WI38 (cell line): ENCODE results near the gene PPAN.

Experiments used
- H3K4me3 ChIP-seq: 2 replicates; pipeline ENCODE4 v1.5.1; 2011; ENCODE audit warnings: low read depth, mild to moderate bottlenecking, control low read depth, low read length
- TF ChIP-seq, protein P1 (sequence below): IDR thresholded peaks from 2 replicates; pipeline ENCODE4 v1.5.1; 2012; ENCODE audit warnings: low read depth, mild to moderate bottlenecking, control low read depth, low read length

Gene PPAN

DNA sequence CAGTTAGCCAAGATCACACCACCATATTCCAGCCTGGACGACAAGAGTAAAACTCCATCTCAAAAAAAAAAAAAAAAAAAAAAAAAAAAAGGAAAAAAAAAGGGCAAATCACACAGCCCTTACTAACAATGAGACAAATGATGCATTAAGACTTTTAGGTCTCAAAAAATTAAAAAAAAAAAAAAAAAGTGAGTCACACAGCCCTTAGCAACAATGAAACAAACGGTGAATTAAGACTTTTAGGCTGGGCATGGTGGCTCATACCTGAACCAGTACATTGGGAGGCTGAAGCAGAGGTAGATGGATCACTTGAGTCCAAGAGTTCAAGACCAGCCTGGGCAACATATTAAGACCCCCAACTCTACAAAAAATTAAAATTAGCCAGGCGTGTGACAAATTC lies 45.9 kb downstream of the PPAN start:
- TF ChIP-seq, protein P1, sequence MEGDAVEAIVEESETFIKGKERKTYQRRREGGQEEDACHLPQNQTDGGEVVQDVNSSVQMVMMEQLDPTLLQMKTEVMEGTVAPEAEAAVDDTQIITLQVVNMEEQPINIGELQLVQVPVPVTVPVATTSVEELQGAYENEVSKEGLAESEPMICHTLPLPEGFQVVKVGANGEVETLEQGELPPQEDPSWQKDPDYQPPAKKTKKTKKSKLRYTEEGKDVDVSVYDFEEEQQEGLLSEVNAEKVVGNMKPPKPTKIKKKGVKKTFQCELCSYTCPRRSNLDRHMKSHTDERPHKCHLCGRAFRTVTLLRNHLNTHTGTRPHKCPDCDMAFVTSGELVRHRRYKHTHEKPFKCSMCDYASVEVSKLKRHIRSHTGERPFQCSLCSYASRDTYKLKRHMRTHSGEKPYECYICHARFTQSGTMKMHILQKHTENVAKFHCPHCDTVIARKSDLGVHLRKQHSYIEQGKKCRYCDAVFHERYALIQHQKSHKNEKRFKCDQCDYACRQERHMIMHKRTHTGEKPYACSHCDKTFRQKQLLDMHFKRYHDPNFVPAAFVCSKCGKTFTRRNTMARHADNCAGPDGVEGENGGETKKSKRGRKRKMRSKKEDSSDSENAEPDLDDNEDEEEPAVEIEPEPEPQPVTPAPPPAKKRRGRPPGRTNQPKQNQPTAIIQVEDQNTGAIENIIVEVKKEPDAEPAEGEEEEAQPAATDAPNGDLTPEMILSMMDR: no peak
- no peak overlapping the region for H3K4me3 ChIP-seq

DNA sequence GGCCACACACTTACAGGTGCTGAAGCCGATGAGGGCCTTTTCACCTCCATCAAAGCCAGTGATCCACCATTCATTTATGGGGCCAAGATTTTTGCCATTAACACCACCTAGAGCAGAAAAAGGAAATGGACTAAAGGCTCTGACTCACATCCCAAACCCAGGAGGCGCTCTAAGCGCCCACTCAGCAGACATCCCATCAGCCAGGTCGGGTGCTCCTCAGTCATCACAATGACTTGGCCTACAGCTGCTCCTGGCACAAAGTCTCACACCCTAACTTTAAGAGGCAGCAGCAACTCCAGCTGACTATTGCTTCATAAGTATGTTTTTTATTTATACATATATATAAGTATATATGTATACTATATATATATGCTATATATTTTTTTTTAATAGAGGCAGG lies 49.7 kb downstream of the PPAN start:
- no peak overlapping the region for H3K4me3 ChIP-seq
- TF ChIP-seq, protein P1: no peak

DNA sequence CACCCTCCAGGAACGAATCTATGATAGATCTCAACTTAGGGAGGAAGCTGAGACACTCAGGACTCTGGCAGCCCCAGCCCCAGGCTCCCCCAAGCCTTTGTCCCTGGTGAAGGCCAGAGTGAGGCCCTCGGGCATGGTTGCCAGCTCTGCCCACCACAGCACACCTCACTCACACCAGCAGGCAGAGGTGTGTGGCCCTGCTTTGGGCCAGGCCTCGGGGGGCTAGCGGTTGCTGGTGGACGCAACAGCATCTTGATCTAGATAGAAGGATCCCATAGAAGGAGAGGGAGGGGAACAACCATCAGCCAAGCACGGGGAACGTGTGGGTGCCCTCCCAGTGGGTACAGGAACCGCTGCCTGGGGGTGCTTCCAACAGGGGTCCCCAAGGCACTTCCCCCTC lies 51.9 kb downstream of the PPAN start:
- no peak overlapping the region for H3K4me3 ChIP-seq
- TF ChIP-seq, protein P1: no peak

GRCh38 chr19:10158485-10158884 lies 52.3 kb downstream of the PPAN start:
- TF ChIP-seq, protein P1: no peak
- H3K4me3 ChIP-seq: no peak overlapping the region

- TF ChIP-seq, protein P1: no peak
- no peak overlapping the region for H3K4me3 ChIP-seq
Measured at GRCh38 chr19:10159610-10160009, 53.4 kb downstream of the PPAN start.
